Measurements from ENCODE around the gene HOXC13. TPM values are rescaled to one million over a fixed set of nuclear protein-coding genes. Genes with fewer than 3 reads are reported as not detected.

HOXC13 gene
- total and polyA plus RNA-seq, 9 of the 15 experiments (the other 6 are each of a cell fraction or from before 2014, with no cell fraction given), result 0.03 to 0.29 (median 0.17) TPM; not detected in 2

DNA sequence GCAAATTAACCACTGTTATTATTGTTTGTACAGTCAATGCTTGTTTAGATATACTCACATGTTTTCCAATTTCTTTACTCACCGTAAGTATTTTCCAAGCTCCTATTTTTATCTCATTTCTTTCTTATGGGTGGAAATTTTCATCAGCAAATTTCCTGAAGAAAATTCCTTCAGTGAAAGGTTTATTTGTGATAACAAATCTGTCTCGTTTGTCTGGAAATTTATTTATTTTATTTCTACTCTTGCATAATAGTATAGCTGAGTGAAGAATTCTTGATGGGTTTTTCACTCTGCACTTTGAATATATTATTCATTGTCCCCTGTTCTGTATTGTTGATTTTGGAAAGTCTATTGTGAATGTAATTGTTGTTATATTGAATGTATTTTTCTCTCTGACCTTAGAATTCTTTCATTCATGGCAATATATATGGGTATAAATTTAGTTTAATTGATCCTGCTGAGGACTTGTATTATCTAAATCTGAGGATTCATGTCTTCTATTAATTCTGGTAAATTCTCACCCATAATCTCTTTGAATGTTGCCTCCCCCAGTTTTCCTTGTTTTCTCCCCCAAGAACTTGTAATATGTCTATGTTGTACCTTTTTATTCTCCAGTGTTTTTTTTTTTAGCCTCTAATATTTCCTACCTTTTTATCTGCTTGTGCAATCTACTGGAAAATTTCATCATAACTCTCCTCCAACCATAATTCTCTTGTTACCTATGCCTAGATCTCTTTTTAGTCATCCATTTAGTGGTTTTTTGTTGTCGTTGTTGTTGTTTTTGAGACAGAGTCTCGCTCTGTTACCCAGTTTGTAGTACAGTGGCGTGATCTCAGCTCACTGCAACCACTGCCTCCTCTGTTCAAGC lies 21.6 kb upstream of the HOXC13 start:
- 5% methylated on average over 5 of the region's 5 CpGs for WGBS (ENCODE audit: insufficient coverage, low coverage, missing lambda C conversion rate)
- no peak for ATAC-seq
- peaks cover 6 to 12% of the 10 kb centered on the region in 2 experiments; a peak in 4 of 5 replicates for H3K27me3 ChIP-seq (ENCODE audit: control insufficient read depth in 2 of 2, insufficient read depth in 2 of 2, low read length in 2 of 2)
- H3K4me3 ChIP-seq, result no peak overlapping the region
- no peak overlapping the region for H3K9ac ChIP-seq (ENCODE audit: insufficient read depth in 1 of 2, low read depth in 2 of 2, low read length in 2 of 2)
- ChIA-PET CTCF (ENCODE audit: low intra/inter-chr PET ratio) (no interaction called here), POLR2A (interaction anchor here (0.7 to 0.9 kb wide), 3 partner anchors 9 to 309 kb away, joined by 3 read pairs; no protein-coding TSS in a partner anchor)
- no peaks in the 10 kb centered on the region for H3K79me2 ChIP-seq (ENCODE audit: control insufficient read depth, insufficient read depth, low read length)
- TF ChIP-seq TRIM24 (IDR thresholded peaks at IDR 0.05) (peak in 1 of 2 experiments; percentile 39; a peak in 1 of 4 replicates), ZFP1 (CRISPR knock-in tag; IDR thresholded peaks at IDR 0.05) (no peak), CEBPG (CRISPR knock-in tag; IDR thresholded peaks at IDR 0.05) (no peak), CEBPG (tag; conservative IDR thresholded peaks at IDR 0.05 in 1 of 2, IDR thresholded peaks at IDR 0.05 in 1 of 2) (peak in 1 of 2 experiments; percentile 63; a peak in 2 of 4 replicates)
- TF ChIP-seq, protein P1, sequence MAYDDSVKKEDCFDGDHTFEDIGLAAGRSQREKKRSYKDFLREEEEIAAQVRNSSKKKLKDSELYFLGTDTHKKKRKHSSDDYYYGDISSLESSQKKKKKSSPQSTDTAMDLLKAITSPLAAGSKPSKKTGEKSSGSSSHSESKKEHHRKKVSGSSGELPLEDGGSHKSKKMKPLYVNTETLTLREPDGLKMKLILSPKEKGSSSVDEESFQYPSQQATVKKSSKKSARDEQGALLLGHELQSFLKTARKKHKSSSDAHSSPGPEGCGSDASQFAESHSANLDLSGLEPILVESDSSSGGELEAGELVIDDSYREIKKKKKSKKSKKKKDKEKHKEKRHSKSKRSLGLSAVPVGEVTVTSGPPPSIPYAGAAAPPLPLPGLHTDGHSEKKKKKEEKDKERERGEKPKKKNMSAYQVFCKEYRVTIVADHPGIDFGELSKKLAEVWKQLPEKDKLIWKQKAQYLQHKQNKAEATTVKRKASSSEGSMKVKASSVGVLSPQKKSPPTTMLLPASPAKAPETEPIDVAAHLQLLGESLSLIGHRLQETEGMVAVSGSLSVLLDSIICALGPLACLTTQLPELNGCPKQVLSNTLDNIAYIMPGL (CRISPR knock-in tag; IDR thresholded peaks at IDR 0.05), result no peak
- no TSS peak for BruUV-seq (replicated peaks)
- no peaks in the 10 kb centered on the region for H4K20me1 ChIP-seq (replicated peaks; ENCODE audit: control insufficient read depth, insufficient read depth, low read length)
- FAIRE-seq, result no peak
- in situ Hi-C loops (cut with MboI), result no loop called here
- H3K9me3 ChIP-seq (replicated peaks; ENCODE audit: control insufficient read depth, insufficient read depth, low read depth, low read length), result no peaks in the 10 kb centered on the region
- no peak for DNase-seq (ENCODE audit: extremely low read depth in 1 of 4, low spot score in 3 of 4)
- no peaks in the 10 kb centered on the region for H3K4me1 ChIP-seq (replicated peaks in 1 of 2; ENCODE audit: control insufficient read depth in 2 of 2, insufficient read depth in 2 of 2, low read length in 2 of 2)
- H3K4me2 ChIP-seq (ENCODE audit: insufficient read depth, low read length), result no peak overlapping the region
- no peaks in the 10 kb centered on the region for H3K36me3 ChIP-seq (ENCODE audit: control insufficient read depth, insufficient read depth, low read length)
- intact Hi-C loops (cut with micrococcal nuclease), result no loop called here
- H3K9me1 ChIP-seq (ENCODE audit: control insufficient read depth, insufficient read depth, low read length), result no peaks in the 10 kb centered on the region
- no peak overlapping the region for H3K27ac ChIP-seq (ENCODE audit: extremely low read depth, low read depth, low read length)
- no peak overlapping the region for H2AFZ ChIP-seq (ENCODE audit: low read depth, low read length)

Measured in K562 (cell line).